Brain microvascular endothelial cell (primary cell): ENCODE data around the gene WDR7.

Experiments used
- DNase-seq: peaks from one replicate; pipeline ENCODE4 v3.0.0-alpha.2; 2020
- H3K27ac ChIP-seq: fragments of 250-450 bp; sonication (Bioruptor Pico); 2 replicates; pipeline ENCODE4 v1.5.1; 2020; ENCODE audit warnings: mild to moderate bottlenecking, moderate library complexity
- H3K27me3 ChIP-seq: fragments of 250-450 bp; sonication (Bioruptor Pico); replicated peaks from 2 replicates; pipeline ENCODE4 v1.5.1; 2020; ENCODE audit warnings: mild to moderate bottlenecking
- H3K36me3 ChIP-seq: fragments of 250-450 bp; sonication (Bioruptor Pico); replicated peaks from 2 replicates; pipeline ENCODE4 v1.5.1; 2020; ENCODE audit warnings: mild to moderate bottlenecking
- H3K4me3 ChIP-seq: 2 replicates; pipeline ENCODE4 v1.5.1; 2011; ENCODE audit warnings: low read depth, mild to moderate bottlenecking, control low read depth, low read length, moderate library complexity
- CTCF ChIP-seq: IDR thresholded peaks from 2 replicates; pipeline ENCODE4 v1.5.1; 2011; ENCODE audit warnings: low read depth, mild to moderate bottlenecking, moderate library complexity, low read length, control low read depth, inconsistent platforms; ENCODE audit errors: missing control alignments
- in situ Hi-C: cut with HindIII; loops from 2 replicates; pipeline ENCODE4 v1.10.0; 2017; ENCODE audit warnings: low sequenced_read_pairs, low pct_ligation_motif_present

WDR7 gene

GRCh38 chr18:57029761-57030160 is 378.6 kb downstream of the WDR7 start:
- in situ Hi-C loops = no loop called here

GRCh38 chr18:57030417-57030816 is 379.3 kb downstream of the WDR7 start:
- no peak for DNase-seq
- H3K27me3 ChIP-seq = no peaks in the 10 kb centered on the region
- no peak for TF ChIP-seq CTCF
- no peak overlapping the region for H3K4me3 ChIP-seq
- no peak overlapping the region for H3K27ac ChIP-seq
- no peaks in the 10 kb centered on the region for H3K36me3 ChIP-seq
- in situ Hi-C loops = no loop called here

More at GRCh38 chr18:57029761-57030160, 378.6 kb downstream of the WDR7 start:
- Histone ChIP-seq H3K4me3 (no peak overlapping the region), H3K27ac (no peak overlapping the region), H3K36me3 (no peaks in the 10 kb centered on the region), H3K27me3 (no peaks in the 10 kb centered on the region)
- DNase-seq = no peak
- peak; percentile 37 for TF ChIP-seq CTCF

GRCh38 chr18:57035590-57035989 is 384.4 kb downstream of the WDR7 start:
- DNase-seq = no peak
- Histone ChIP-seq H3K27me3 (no peaks in the 10 kb centered on the region), H3K4me3 (no peak overlapping the region), H3K27ac (no peak overlapping the region), H3K36me3 (no peaks in the 10 kb centered on the region)
- no peak for TF ChIP-seq CTCF
- in situ Hi-C loops = no loop called here

- H3K27ac ChIP-seq = no peak overlapping the region
- no peak for DNase-seq
- H3K27me3 ChIP-seq = no peaks in the 10 kb centered on the region
- no peak for TF ChIP-seq CTCF
- no peaks in the 10 kb centered on the region for H3K36me3 ChIP-seq
- H3K4me3 ChIP-seq = no peak overlapping the region
- in situ Hi-C loops = no loop called here
Observed at GRCh38 chr18:57038395-57038794, 387.2 kb downstream of the WDR7 start.

GRCh38 chr18:57040175-57040574 is 389.0 kb downstream of the WDR7 start:
- H3K27me3 ChIP-seq = no peaks in the 10 kb centered on the region
- TF ChIP-seq CTCF = no peak
- H3K27ac ChIP-seq = no peak overlapping the region
- DNase-seq = no peak
- no peak overlapping the region for H3K4me3 ChIP-seq
- H3K36me3 ChIP-seq = no peaks in the 10 kb centered on the region
- in situ Hi-C loops = no loop called here

GRCh38 chr18:57043241-57043640 is 392.1 kb downstream of the WDR7 start:
- Histone ChIP-seq H3K4me3 (no peak overlapping the region), H3K27ac (no peak overlapping the region), H3K36me3 (no peaks in the 10 kb centered on the region), H3K27me3 (no peaks in the 10 kb centered on the region)
- DNase-seq = no peak
- in situ Hi-C loops = no loop called here
- TF ChIP-seq CTCF = no peak
